ENCODE data around the gene GFOD2.
"Not testable (repeated sequence)": the region's sequence is repeated elsewhere in the genome, so short reads cannot be mapped to it uniquely, and the experiment has no call there.

The GFOD2 gene

DNA sequence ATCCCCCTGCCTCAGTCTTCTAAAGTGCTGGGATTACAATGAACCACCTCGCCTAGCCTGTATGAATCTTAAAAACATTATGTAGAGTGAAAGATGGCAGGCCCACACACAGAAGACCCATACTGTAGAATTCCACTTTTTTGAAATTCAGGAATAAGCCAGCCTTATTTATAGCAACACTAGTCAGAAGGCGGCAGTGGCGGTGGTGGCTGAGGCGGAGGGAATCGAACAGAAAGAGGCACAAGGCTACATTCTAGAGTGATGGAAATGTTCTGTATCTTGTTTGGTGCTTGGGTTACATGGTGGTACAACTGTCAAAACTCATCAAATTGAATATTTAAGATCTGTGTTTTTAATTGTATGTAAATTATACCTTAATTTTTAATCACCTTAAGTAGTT lies 11.3 kb downstream of the GFOD2 start:
- DNase-seq (ENCODE audit: low read depth, low spot score) = no peak
- H3K27ac ChIP-seq = peak overlapping the region; percentile 48

DNA sequence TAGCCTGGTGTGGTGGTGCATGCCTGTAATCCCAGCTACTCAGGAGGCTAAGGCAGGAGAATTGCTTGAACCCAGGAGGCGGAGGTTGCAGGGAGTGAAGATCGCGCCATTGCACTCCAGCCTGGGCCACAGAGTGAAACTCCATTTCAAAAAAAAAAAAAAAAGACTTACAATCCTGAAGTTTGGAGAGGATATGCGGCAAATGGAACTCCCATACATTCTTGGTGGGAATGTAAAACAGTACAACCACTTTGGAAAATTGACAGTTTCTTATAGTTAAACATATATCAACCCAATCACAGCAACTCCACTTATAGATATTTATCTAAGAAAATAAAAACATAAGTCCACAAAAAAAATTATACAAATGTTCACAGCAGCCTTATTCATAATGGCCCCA lies 11.9 kb downstream of the GFOD2 start:
- DNase-seq (ENCODE audit: low read depth, low spot score) = no peak

GRCh38 chr16:67704110-67704509 lies 15.0 kb downstream of the GFOD2 start:
- H3K27ac ChIP-seq = no peak overlapping the region
- no peak for DNase-seq (ENCODE audit: low read depth, low spot score)

More for the DNA sequence above, 11.9 kb downstream of the GFOD2 start:
- H3K27ac ChIP-seq = no peak overlapping the region

GRCh38 chr16:67703626-67704025 lies 15.5 kb downstream of the GFOD2 start:
- no peak for DNase-seq (ENCODE audit: low read depth, low spot score)
- H3K27ac ChIP-seq = no peak overlapping the region

DNA sequence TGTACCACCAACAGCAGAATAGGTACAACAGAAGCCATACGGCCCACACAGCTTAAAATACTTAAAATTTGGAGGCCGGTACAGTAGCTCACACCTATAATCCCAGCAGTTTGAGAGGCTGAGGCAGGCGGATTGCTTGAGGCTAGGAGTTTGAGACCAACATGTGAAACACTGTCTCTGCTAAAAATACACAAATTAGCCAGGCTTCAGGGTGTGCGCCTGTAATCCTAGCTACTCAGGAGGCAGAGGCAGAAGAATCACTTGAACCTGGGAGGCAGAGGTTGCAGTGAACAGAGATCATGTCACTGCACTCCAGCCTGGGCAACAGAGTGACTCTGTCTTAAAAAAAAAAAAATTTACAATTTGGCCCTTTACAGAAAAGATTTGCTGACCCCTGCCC lies 17.0 kb downstream of the GFOD2 start:
- no peak for DNase-seq (ENCODE audit: low read depth, low spot score)
- H3K27ac ChIP-seq = no peak overlapping the region

DNA sequence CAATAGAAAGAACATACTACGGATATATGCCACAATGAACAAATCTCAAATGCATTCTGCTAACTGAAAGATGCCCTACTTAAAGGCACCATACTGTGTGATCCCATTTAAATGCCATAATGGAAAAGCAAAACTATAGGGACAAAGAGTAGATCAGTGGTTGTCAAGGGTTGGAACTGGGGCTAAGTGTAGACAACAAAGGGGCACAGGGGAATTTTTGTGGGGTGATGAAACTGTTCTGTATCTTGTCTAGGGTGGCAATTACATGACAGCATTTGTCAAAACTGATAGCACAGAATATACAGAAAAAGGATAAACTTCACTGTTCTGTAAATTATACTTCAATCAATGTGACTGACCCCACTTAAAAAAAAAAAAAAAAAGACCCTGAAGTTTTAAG lies 17.7 kb downstream of the GFOD2 start:
- no peak for DNase-seq (ENCODE audit: low read depth, low spot score)
- no peak overlapping the region for H3K27ac ChIP-seq

GRCh38 chr16:67699265-67699664 lies 19.9 kb downstream of the GFOD2 start:
- H3K27ac ChIP-seq = peak overlapping the region; percentile 68
- DNase-seq (ENCODE audit: low read depth, low spot score) = no peak

- peak overlapping the region; percentile 68 for H3K27ac ChIP-seq
- no peak for DNase-seq (ENCODE audit: low read depth, low spot score)
Observed at GRCh38 chr16:67697422-67698185, 21.5 kb downstream of the GFOD2 start.

- H3K27ac ChIP-seq = no peak overlapping the region
- no peak for DNase-seq (ENCODE audit: low read depth, low spot score)
Observed at GRCh38 chr16:67694611-67695010, 24.5 kb downstream of the GFOD2 start.

- H3K27ac ChIP-seq = peak overlapping the region; percentile 18
- DNase-seq (ENCODE audit: low read depth, low spot score) = not testable (repeated sequence)
Observed at GRCh38 chr16:67693517-67694285, 25.4 kb downstream of the GFOD2 start.

DNA sequence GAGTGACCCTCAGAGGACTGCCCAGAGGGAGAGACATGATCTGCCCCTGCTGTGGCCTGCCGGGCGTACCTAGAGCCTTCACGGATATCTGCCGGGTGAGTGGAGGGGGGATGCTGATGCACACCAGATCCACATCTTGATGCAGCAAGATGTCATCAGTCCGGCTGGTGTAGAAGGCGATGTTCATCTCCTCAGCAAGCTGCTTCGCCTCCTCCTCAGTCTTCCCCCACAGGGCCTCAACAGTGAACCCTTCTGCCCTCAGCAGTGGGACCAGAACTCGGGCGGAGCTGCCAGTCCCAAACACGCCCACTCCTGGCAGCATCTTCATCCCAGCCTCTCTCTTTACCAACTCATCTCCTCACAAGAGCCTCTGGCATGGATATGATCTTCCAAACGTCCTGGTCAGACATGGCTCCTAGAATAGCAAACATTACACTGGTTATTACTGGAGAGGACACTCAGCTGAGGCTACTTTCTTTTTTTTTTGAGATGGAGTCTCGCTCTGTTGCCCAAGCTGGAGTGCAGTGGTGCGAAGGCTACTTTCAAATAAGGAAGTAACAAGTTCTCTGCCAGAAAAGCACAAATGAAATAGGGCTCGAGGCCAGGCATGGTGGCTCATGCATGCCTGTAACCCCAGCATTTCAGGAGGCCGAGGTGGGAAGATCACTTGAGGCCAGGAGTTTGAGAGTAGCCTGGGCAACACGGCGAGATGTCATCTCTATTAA lies 33.6 kb downstream of the GFOD2 start:
- H3K27ac ChIP-seq = peak overlapping the region; percentile 67
- no peak for DNase-seq (ENCODE audit: low read depth, low spot score)

GRCh38 chr16:67683767-67684166 lies 35.3 kb downstream of the GFOD2 start:
- DNase-seq (ENCODE audit: low read depth, low spot score) = no peak
- H3K27ac ChIP-seq = peak overlapping the region; percentile 67

DNA sequence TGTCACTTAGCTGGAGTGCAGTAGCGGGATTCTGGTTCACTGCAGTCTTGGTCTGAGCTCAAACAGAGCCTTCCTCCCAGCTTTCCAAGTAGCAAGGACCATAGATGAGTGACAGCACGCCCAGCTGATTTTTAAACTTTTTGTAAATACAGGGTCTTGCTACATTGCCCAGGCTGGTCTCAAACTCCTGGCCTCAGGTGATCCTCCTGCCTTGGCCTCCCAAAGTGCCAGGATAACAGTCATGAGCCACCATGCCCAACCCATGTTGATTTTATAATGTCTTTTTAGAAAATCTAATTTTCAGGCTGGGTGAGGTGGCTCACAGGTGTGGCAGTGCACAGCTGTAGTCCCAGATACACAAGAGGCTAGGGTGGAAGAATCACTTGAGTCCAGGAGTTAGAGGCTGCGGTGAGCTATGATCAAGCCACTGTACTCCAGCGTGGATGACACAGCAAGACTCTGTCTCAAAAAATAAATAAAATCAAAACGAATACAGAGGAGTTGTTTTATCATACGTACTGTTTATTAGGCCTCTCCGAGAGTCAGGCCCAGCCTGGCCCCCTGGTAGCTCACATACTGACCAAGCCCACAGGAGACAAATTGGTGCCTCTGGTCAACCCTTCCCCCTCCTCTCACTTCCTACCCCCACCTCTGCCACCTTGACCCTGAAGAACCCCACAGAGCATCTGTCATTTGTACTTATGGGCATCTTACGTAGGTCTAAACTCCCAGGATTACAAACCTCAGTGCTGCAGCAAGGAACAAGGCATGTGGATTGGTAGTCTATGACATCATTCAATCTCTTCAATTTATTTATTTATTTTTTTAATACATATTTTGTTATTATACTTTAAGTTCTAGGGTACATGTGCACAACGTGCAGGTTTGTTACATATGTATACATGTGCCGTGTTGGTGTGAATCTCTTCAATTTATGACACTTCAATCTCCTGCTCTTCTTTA lies 38.9 kb downstream of the GFOD2 start:
- H3K27ac ChIP-seq = no peak overlapping the region
- no peak for DNase-seq (ENCODE audit: low read depth, low spot score)

DNA sequence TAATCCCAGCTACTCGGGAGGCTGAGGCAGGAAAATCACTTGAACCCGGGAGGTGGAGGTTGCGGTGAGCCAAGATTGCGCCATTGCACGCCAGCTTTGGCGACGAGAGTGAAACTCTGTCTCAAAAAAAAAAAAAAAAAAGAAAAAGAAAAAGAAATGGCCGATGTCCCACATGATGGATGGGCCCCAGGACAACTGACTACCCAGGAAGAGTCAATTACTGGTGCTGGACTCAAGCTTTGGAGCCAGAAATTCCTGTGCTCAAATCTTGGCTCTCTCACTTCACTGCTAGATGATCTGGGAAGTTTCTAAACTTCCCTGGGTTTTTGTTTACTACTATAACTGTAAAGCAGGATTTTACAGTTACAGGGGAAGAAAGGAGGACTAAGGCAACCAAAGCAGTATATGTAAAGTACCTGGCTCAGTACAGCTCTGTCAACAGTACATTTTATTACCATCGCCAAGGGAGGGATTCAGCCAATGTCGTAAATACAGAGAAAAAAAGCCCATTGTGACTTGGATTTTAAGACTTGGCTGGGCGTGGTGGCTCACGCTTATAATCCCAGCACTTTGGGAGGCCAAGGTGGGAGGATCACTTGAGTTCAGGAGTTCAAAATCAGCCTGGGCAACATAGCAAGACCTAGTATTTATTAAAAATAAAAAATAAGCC lies 40.6 kb downstream of the GFOD2 start:
- no peak for DNase-seq (ENCODE audit: low read depth, low spot score)
- no peak overlapping the region for H3K27ac ChIP-seq

DNA sequence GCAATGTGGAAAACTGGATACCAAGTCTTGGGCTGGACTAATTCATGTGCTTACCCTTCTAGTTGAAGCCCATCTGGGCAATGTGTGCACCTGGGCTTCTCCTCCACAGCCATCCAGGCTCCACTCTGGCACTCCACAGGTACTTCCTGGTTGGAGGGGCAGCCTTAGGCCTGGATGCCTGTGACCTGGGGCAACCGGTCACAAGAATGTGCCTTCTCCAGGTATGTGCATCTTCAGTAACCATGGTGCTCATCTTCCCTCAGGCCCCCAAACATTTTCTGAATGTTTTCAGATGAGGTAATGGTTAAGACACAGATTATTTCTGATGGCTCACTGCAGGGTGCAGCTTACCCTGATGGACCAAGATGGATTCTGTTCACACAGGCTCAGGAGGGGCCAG lies 41.4 kb downstream of the GFOD2 start:
- no peak for DNase-seq (ENCODE audit: low read depth, low spot score)
- H3K27ac ChIP-seq = peak overlapping the region; percentile 61

DNA sequence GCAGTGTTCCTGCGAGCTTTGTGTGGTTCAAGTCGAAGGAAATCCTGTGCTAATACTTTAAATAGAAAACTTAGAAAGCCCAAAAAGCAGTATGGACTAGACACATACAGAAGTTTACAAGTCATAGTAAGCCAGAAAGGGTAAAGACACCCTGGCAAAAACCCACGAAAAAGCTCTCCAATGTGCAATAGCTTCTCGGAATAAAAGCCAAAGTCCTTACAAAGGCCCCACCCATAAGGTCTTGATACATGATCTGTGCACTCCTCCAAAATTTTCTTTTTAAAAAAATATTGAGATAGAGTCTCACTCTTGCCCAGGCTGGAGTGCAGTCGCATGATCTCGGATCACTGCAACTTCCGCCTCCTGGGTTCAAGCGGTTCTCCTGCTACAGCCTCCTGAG lies 42.2 kb downstream of the GFOD2 start:
- peak overlapping the region; percentile 61 for H3K27ac ChIP-seq
- DNase-seq (ENCODE audit: low read depth, low spot score) = no peak

GRCh38 chr16:67676516-67676915 lies 42.6 kb downstream of the GFOD2 start:
- DNase-seq (ENCODE audit: low read depth, low spot score) = no peak
- H3K27ac ChIP-seq = peak overlapping the region; percentile 61

- H3K27ac ChIP-seq = peak overlapping the region; percentile 61
- DNase-seq (ENCODE audit: low read depth, low spot score) = no peak
Observed at GRCh38 chr16:67675999-67676398, 43.1 kb downstream of the GFOD2 start.

GRCh38 chr16:67675579-67675935 lies 43.6 kb downstream of the GFOD2 start:
- no peak for DNase-seq (ENCODE audit: low read depth, low spot score)
- peak overlapping the region; percentile 61 for H3K27ac ChIP-seq

All from epithelial cell of prostate (primary cell).